Endothelial cell of umbilical vein (primary cell): ENCODE measurements around the gene RNF130. TPM values are rescaled to one million over a fixed set of nuclear protein-coding genes. Genes with fewer than 3 reads are reported as not detected.

Experiments
- BruUV-seq: library from RNA; stranded (reverse); fragments of 400-500 nt; replicated peaks from 2 replicates; lab custom pipeline; 2021; lab: Mats Ljungman, UMichigan
- CTCF ChIA-PET: fragments of 300-600, 350-600 bp; sonication (Branson Sonifier 250); formaldehyde crosslinking; loops from one replicate; lab custom pipeline; 2021; ENCODE audit warnings: antibody characterized with exemption, inconsistent platforms; lab: Charles Lee
- POLR2A ChIA-PET: fragments of 300-600, 350-600 bp; sonication (Branson Sonifier 250); formaldehyde crosslinking; loops from one replicate; lab custom pipeline; 2021; ENCODE audit warnings: antibody characterized with exemption, inconsistent platforms; lab: Charles Lee
- DNase-seq: peaks from one replicate; pipeline ENCODE4 v3.0.0-alpha.2; 2011; ENCODE audit warnings: low read depth, low spot score
- FAIRE-seq: peaks from 2 replicates; lab custom pipeline; 2011; peaks lifted over from hg19 to GRCh38; lab: Jason Lieb, UNC
- H2AFZ ChIP-seq: 2 replicates; pipeline ENCODE4 v1.6.0; 2012; ENCODE audit warnings: low read depth, low read length, control low read depth, inconsistent platforms
- H3K27ac ChIP-seq: 2 replicates; pipeline ENCODE4 v1.5.1; 2011; ENCODE audit warnings: low read depth, mild to moderate bottlenecking, control low read depth, low read length, moderate library complexity; ENCODE audit not compliant: insufficient read depth
- H3K27me3 ChIP-seq, 2 experiments: 2 replicates each; pipeline versions ENCODE4 v1.6.0 to v1.6.1; 2011; ENCODE audit warnings: low read length in 2 of 2, mixed read lengths in 1 of 2; ENCODE audit not compliant: control insufficient read depth in 2 of 2, insufficient read depth in 2 of 2
- H3K36me3 ChIP-seq, 2 experiments: 2 replicates in 1 of 2; 3 replicates in 1 of 2; pipeline ENCODE4 v1.5.1; 2011; ENCODE audit warnings: low read length in 2 of 2, mild to moderate bottlenecking in 1 of 2, moderate library complexity in 1 of 2; ENCODE audit not compliant: control insufficient read depth in 2 of 2, insufficient read depth in 2 of 2; ENCODE audit errors: extremely low read depth in 1 of 2
- H3K4me1 ChIP-seq: 3 replicates; pipeline ENCODE4 v1.5.1; 2011; ENCODE audit warnings: mild to moderate bottlenecking, low read length; ENCODE audit not compliant: control insufficient read depth, insufficient read depth; ENCODE audit errors: extremely low read depth
- H3K4me2 ChIP-seq: 2 replicates; pipeline ENCODE4 v1.6.1; 2011; ENCODE audit warnings: low read length, control low read depth, mixed read lengths; ENCODE audit not compliant: insufficient read depth
- H3K4me3 ChIP-seq, 3 experiments: fragments of 200-600 bp in 1 of 3; sonication (generic), shearing (Covaris generic) in 1 of 3; replicated peaks in 1 of 3; 2 replicates each; pipeline ENCODE4 v1.5.1; 2011 to 2016; ENCODE audit warnings: control low read depth in 3 of 3, low read length in 3 of 3, mild to moderate bottlenecking in 2 of 3, inconsistent platforms in 1 of 3, low read depth in 1 of 3, moderate library complexity in 1 of 3; ENCODE audit not compliant: insufficient read depth in 1 of 3
- H3K79me2 ChIP-seq: 2 replicates; pipeline ENCODE4 v1.6.0; 2012; ENCODE audit warnings: low read length, inconsistent platforms; ENCODE audit not compliant: control insufficient read depth, insufficient read depth
- H3K9ac ChIP-seq: replicated peaks from 2 replicates; pipeline ENCODE3; 2011; ENCODE audit warnings: low read length, control low read depth; ENCODE audit not compliant: insufficient read depth; ENCODE audit errors: extremely low read depth
- H3K9me1 ChIP-seq: replicated peaks from 3 replicates; pipeline ENCODE4 v1.6.0; 2011; ENCODE audit warnings: mild to moderate bottlenecking, low read length; ENCODE audit not compliant: control insufficient read depth, insufficient read depth; ENCODE audit errors: extremely low read depth
- H3K9me3 ChIP-seq: replicated peaks from 2 replicates; pipeline ENCODE4 v1.5.1; 2012; ENCODE audit warnings: low read length, inconsistent platforms; ENCODE audit not compliant: control insufficient read depth, insufficient read depth
- H4K20me1 ChIP-seq: replicated peaks from 2 replicates; pipeline ENCODE3; 2011; ENCODE audit warnings: mild to moderate bottlenecking, low read length; ENCODE audit not compliant: control insufficient read depth, insufficient read depth; ENCODE audit errors: extremely low read depth
- EZH2 ChIP-seq: IDR thresholded peaks from 2 replicates; pipeline ENCODE4 v1.6.1; 2012; ENCODE audit warnings: borderline replicate concordance, low read depth, mild to moderate bottlenecking, moderate library complexity, low read length, inconsistent platforms; ENCODE audit not compliant: severe bottlenecking
- FOS ChIP-seq: IDR thresholded peaks from 2 replicates; pipeline ENCODE4 v1.6.1; 2011; ENCODE audit warnings: mild to moderate bottlenecking, low read length, moderate library complexity, borderline replicate concordance; ENCODE audit not compliant: insufficient read depth
- GATA2 ChIP-seq: IDR thresholded peaks from 2 replicates; pipeline ENCODE4 v1.7.0; 2011; ENCODE audit warnings: low read depth, mild to moderate bottlenecking, moderate library complexity, mixed read lengths, low read length; ENCODE audit not compliant: insufficient read length, insufficient read depth
- JUN ChIP-seq: IDR thresholded peaks from 2 replicates; pipeline ENCODE4 v1.6.1; 2011; ENCODE audit warnings: borderline replicate concordance, low read depth; ENCODE audit not compliant: insufficient read length, insufficient read depth
- MYC ChIP-seq: IDR thresholded peaks from one replicate; pipeline ENCODE4 v1.6.1; 2011; ENCODE audit warnings: mild to moderate bottlenecking, low read depth, low read length
- POLR2A ChIP-seq: IDR thresholded peaks from 2 replicates; pipeline ENCODE4 v1.6.1; 2012; ENCODE audit warnings: low read depth, mild to moderate bottlenecking, control low read depth, low read length
- POLR2AphosphoS5 ChIP-seq: IDR thresholded peaks from 2 replicates; pipeline ENCODE4 v1.6.1; 2012; ENCODE audit warnings: low read depth, mild to moderate bottlenecking, control low read depth, low read length, moderate library complexity; ENCODE audit not compliant: insufficient read depth
- dilution Hi-C: fragments of 300-500 bp; cut with MboI; formaldehyde crosslinking; loops from one replicate; pipeline ENCODE4 v1.15.0; 2019; ENCODE audit warnings: low sequenced_read_pairs; ENCODE audit not compliant: extremely low pct_ligation_motif_present
- intact Hi-C: fragments of 100-400 bp; cut with micrococcal nuclease; formaldehyde crosslinking; loops from one replicate; pipeline ENCODE4 v1.10.0; 2022
- polyA plus RNA-seq, 4 experiments: library from polyadenylated mRNA; depleted of rRNA in 3 of 4; stranded (reverse) in 3 of 4; unstranded in 1 of 4; fragments of >200 nt; gene quantifications; 2 replicates each; pipeline versions ENCODE4 v1.2.1 to v1.2.3, GENCODE V29; 2011 to 2012; ENCODE audit warnings: missing spikeins in 1 of 4
- total RNA-seq: library from RNA; stranded (reverse); gene quantifications from 2 replicates; pipeline ENCODE4 v1.2.3, GENCODE V29; 2021
- TF ChIP-seq, protein P1 (sequence below): IDR thresholded peaks from 2 replicates; pipeline ENCODE4 v1.6.1; 2011; ENCODE audit not compliant: insufficient read depth, insufficient read length
- TF ChIP-seq, protein P2 (sequence below), 2 donors: IDR thresholded peaks; 1 replicate in 1 of 2; 2 replicates in 1 of 2; pipeline ENCODE4 v1.5.1; 2011; ENCODE audit warnings: low read length in 2 of 2, mild to moderate bottlenecking in 2 of 2, moderate library complexity in 2 of 2, control low read depth in 1 of 2, inconsistent platforms in 1 of 2, low read depth in 1 of 2; ENCODE audit not compliant: insufficient read depth in 1 of 2; ENCODE audit errors: extremely low read depth in 1 of 2

The RNF130 gene
- total and polyA plus RNA-seq, 2 donors (not counting 3 experiments of a cell fraction or from before 2014, with no cell fraction given): 43.0 to 43.1 TPM

DNA sequence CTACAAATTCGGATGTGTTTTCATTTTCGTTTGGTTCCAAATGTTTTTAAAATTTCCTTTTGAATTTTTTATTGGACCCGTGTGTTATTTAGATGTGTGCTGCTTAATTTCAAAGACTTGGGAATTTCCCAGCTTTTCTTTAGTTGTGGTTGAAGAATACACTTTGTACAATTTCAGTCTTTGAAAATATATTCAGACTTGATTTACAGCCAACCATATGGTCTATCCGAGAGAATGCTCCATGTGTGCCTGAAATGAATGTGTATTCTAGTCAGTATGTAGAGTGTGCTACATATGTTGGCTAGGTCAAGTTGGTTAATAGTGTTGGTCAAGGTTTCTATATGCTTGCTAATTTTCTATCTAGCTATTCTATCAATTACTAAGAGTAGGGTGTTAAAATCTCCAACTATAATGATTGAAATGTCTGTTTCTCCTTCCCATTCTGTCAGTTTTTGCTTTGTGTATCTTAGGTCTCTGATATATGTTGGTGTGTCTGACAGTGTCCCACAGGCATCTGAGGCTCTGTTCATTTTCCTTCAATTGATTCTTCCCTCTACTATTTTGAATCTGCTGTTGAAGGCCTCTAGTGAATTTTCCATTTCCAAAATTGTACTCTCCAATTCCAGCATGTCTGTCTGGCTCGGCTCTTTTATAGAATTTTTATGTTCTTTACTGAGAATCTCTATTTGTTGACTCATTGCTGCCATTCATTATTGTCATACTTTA is 36.2 kb downstream of the RNF130 start:
- Histone ChIP-seq H3K9me1 (no peaks in the 10 kb centered on the region), H3K4me2 (no peak overlapping the region), H3K4me3 (no peak overlapping the region), H3K4me1 (no peaks in the 10 kb centered on the region), H3K27me3 (no peaks in the 10 kb centered on the region), H3K27ac (no peak overlapping the region), H2AFZ (no peak overlapping the region), H3K9ac (no peak overlapping the region), H3K9me3 (no peaks in the 10 kb centered on the region), H3K79me2 (no peaks in the 10 kb centered on the region), H3K36me3 (peaks cover 0 to 5% of the 10 kb centered on the region in 2 experiments), H4K20me1 (no peaks in the 10 kb centered on the region)
- dilution Hi-C loops (no loop called here), intact Hi-C loops (no loop called here)
- ChIA-PET CTCF (interaction anchor here (1.7 kb wide), 1 partner anchor 10 kb away, joined by 4 read pairs; no protein-coding TSS in a partner anchor), POLR2A (no interaction called here)
- no peak for DNase-seq
- no peak for FAIRE-seq
- no TSS peak for BruUV-seq
- TF ChIP-seq JUN (no peak), POLR2A (no peak), POLR2AphosphoS5 (no peak), MYC (no peak), FOS (no peak), GATA2 (no peak), EZH2 (no peak)
- TF ChIP-seq, protein P1, sequence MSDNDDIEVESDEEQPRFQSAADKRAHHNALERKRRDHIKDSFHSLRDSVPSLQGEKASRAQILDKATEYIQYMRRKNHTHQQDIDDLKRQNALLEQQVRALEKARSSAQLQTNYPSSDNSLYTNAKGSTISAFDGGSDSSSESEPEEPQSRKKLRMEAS: no peak
- TF ChIP-seq, protein P2, sequence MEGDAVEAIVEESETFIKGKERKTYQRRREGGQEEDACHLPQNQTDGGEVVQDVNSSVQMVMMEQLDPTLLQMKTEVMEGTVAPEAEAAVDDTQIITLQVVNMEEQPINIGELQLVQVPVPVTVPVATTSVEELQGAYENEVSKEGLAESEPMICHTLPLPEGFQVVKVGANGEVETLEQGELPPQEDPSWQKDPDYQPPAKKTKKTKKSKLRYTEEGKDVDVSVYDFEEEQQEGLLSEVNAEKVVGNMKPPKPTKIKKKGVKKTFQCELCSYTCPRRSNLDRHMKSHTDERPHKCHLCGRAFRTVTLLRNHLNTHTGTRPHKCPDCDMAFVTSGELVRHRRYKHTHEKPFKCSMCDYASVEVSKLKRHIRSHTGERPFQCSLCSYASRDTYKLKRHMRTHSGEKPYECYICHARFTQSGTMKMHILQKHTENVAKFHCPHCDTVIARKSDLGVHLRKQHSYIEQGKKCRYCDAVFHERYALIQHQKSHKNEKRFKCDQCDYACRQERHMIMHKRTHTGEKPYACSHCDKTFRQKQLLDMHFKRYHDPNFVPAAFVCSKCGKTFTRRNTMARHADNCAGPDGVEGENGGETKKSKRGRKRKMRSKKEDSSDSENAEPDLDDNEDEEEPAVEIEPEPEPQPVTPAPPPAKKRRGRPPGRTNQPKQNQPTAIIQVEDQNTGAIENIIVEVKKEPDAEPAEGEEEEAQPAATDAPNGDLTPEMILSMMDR (IDR thresholded peaks at IDR 0.05; ENCODE audit: extremely low read depth in 1 of 2, insufficient read depth in 1 of 2, low read depth in 1 of 2, low read length in 2 of 2): no peak
